HEK293 (cell line): ENCODE data around the gene ALG12.

ENCODE experiments used
- CTCF ChIA-PET: fragments of 350-600 bp; formaldehyde crosslinking; extraction: SDS; loops from one replicate; lab custom pipeline; 2021; ENCODE audit warnings: antibody characterized with exemption; lab: Yijun Ruan, JAX
- POLR2A ChIA-PET: fragments of 300-600 bp; formaldehyde crosslinking; extraction: SDS; loops from one replicate; lab custom pipeline; 2020; ENCODE audit warnings: antibody characterized with exemption, inconsistent platforms; lab: Yijun Ruan, JAX
- H3K27ac ChIP-seq: fragments of 200-500 bp; sonication (Bioruptor generic); 2 replicates; pipeline ENCODE4 v1.5.1; 2014; ENCODE audit warnings: low read depth, low read length, control low read depth, inconsistent platforms; ENCODE audit errors: extremely low read depth
- H3K36me3 ChIP-seq, 2 experiments: fragments of 200-500 bp in 1 of 2; sonication (Bioruptor generic) in 1 of 2; 1 replicate in 1 of 2; 2 replicates in 1 of 2; pipeline ENCODE4 v1.5.1; 2014 to 2017; ENCODE audit warnings: inconsistent platforms in 2 of 2, low read length in 2 of 2; ENCODE audit not compliant: control insufficient read depth in 2 of 2, insufficient read depth in 1 of 2
- H3K4me1 ChIP-seq: fragments of 200-500 bp; sonication (Bioruptor generic); 2 replicates; pipeline ENCODE4 v1.5.1; 2014; ENCODE audit warnings: mild to moderate bottlenecking, low read length, inconsistent platforms; ENCODE audit not compliant: control insufficient read depth, insufficient read depth
- H3K4me3 ChIP-seq: 2 replicates; pipeline ENCODE4 v1.5.1; 2011; ENCODE audit warnings: low read depth, mild to moderate bottlenecking, control low read depth, low read length, moderate library complexity
- H3K9me3 ChIP-seq: fragments of 200-500 bp; sonication (Bioruptor generic); 2 replicates; pipeline ENCODE4 v1.5.1; 2014; ENCODE audit warnings: low read depth, low read length, inconsistent platforms; ENCODE audit not compliant: control insufficient read depth, insufficient read depth
- ELK4 ChIP-seq: IDR thresholded peaks from 2 replicates; pipeline ENCODE4 v1.6.1; 2011; ENCODE audit warnings: mild to moderate bottlenecking, low read depth, low read length, borderline replicate concordance
- HIC1 ChIP-seq: fragments of 450-650 bp; formaldehyde crosslinking; IDR thresholded peaks from 2 replicates; pipeline ENCODE4 v1.5.1; 2016; ENCODE audit warnings: missing biosample characterization, missing genetic modification characterization
- HOXD13 ChIP-seq: sonication (generic); formaldehyde crosslinking; IDR thresholded peaks from 2 replicates; pipeline ENCODE4 v1.8.0; 2022; ENCODE audit warnings: missing genetic modification reagents, borderline replicate concordance
- PRDM1 ChIP-seq: fragments of 450-650 bp; formaldehyde crosslinking; IDR thresholded peaks from 2 replicates; pipeline ENCODE4; 2016; ENCODE audit warnings: missing biosample characterization, missing genetic modification characterization
- ZBTB10 ChIP-seq: fragments of 450-650 bp; formaldehyde crosslinking; IDR thresholded peaks from 2 replicates; pipeline ENCODE4 v1.5.1; 2016; ENCODE audit warnings: missing biosample characterization, missing genetic modification characterization
- ZBTB44 ChIP-seq: fragments of 450-650 bp; IDR thresholded peaks from 2 replicates; pipeline ENCODE4 v1.5.1; 2018; ENCODE audit warnings: missing biosample characterization, mild to moderate bottlenecking, missing genetic modification characterization
- ZIC2 ChIP-seq: fragments of 450-650 bp; formaldehyde crosslinking; IDR thresholded peaks from 2 replicates; pipeline ENCODE4 v1.5.1; 2016; ENCODE audit warnings: missing biosample characterization, missing genetic modification characterization
- ZNF184 ChIP-seq: fragments of 450-650 bp; IDR thresholded peaks from 2 replicates; pipeline ENCODE4 v1.5.1; 2018; ENCODE audit warnings: missing biosample characterization, mild to moderate bottlenecking, missing genetic modification characterization
- ZNF2 ChIP-seq: fragments of 450-650 bp; formaldehyde crosslinking; IDR thresholded peaks from 2 replicates; pipeline ENCODE4 v1.5.1; 2016; ENCODE audit warnings: missing biosample characterization, missing genetic modification characterization
- ZNF24 ChIP-seq: fragments of 450-650 bp; formaldehyde crosslinking; IDR thresholded peaks from 2 replicates; pipeline ENCODE4 v1.5.1; 2016; ENCODE audit warnings: missing biosample characterization, missing genetic modification characterization
- ZNF433 ChIP-seq: fragments of 450-650 bp; formaldehyde crosslinking; IDR thresholded peaks from 2 replicates; pipeline ENCODE4 v1.5.1; 2016; ENCODE audit warnings: missing biosample characterization, missing genetic modification characterization, low read depth
- ZNF571 ChIP-seq: fragments of 450-650 bp; formaldehyde crosslinking; IDR thresholded peaks from 2 replicates; pipeline ENCODE4 v1.5.0; 2017; ENCODE audit warnings: missing biosample characterization, missing genetic modification characterization
- ZNF580 ChIP-seq: fragments of 450-650 bp; formaldehyde crosslinking; IDR thresholded peaks from 2 replicates; pipeline ENCODE4 v1.5.1; 2016; ENCODE audit warnings: missing biosample characterization, missing genetic modification characterization
- ZNF596 ChIP-seq: fragments of 450-650 bp; IDR thresholded peaks from 2 replicates; pipeline ENCODE4 v1.5.0; 2018; ENCODE audit warnings: missing biosample characterization, mild to moderate bottlenecking, missing genetic modification characterization, moderate library complexity
- ZNF623 ChIP-seq: fragments of 450-650 bp; formaldehyde crosslinking; IDR thresholded peaks from 2 replicates; pipeline ENCODE4 v1.5.1; 2016; ENCODE audit warnings: missing biosample characterization, missing genetic modification characterization
- ZNF626 ChIP-seq: fragments of 450-650 bp; sonication (Bioruptor Pico); formaldehyde crosslinking; IDR thresholded peaks from 2 replicates; pipeline ENCODE4 v1.5.1; 2018; ENCODE audit warnings: missing biosample characterization, missing genetic modification characterization, inconsistent platforms
- ZNF670 ChIP-seq: fragments of 450-650 bp; formaldehyde crosslinking; IDR thresholded peaks from 2 replicates; pipeline ENCODE4 v1.5.1; 2016; ENCODE audit warnings: missing biosample characterization, missing genetic modification characterization, low read depth
- ZNF785 ChIP-seq: fragments of 450-650 bp; formaldehyde crosslinking; IDR thresholded peaks from 2 replicates; pipeline ENCODE4 v1.5.1; 2016; ENCODE audit warnings: missing biosample characterization, missing genetic modification characterization
- ZNF830 ChIP-seq: fragments of 450-650 bp; IDR thresholded peaks from 2 replicates; pipeline ENCODE4 v1.5.0; 2018; ENCODE audit warnings: missing biosample characterization, missing genetic modification characterization, low read depth, mild to moderate bottlenecking, moderate library complexity

Gene ALG12

GRCh38 chr22:49941507-49942316 is 23.5 kb upstream of the ALG12 start:
- TF ChIP-seq ZNF626 (tag by site-specific recombination), result no peak
- TF ChIP-seq ZNF580 (tag by site-specific recombination), result no peak
- TF ChIP-seq ZNF2 (tag by site-specific recombination), result no peak
- no peak for TF ChIP-seq ELK4
- TF ChIP-seq PRDM1 (tag by site-specific recombination), result no peak
- no peak for TF ChIP-seq ZIC2 (tag by site-specific recombination)
- no peak for TF ChIP-seq ZNF785 (tag by site-specific recombination)
- no peak for TF ChIP-seq ZNF670 (tag by site-specific recombination)
- no peak for TF ChIP-seq ZNF623 (tag by site-specific recombination)
- TF ChIP-seq HOXD13, result no peak
- TF ChIP-seq ZNF596, result no peak
- no peak for TF ChIP-seq ZNF433 (tag by site-specific recombination)
- TF ChIP-seq ZNF571 (tag by site-specific recombination), result no peak
- no peak for TF ChIP-seq ZNF24
- no peak for TF ChIP-seq ZBTB44
- TF ChIP-seq ZNF830, result no peak
- no peak for TF ChIP-seq ZBTB10 (tag by site-specific recombination)
- no peak for TF ChIP-seq HIC1 (tag by site-specific recombination)
- no peak for TF ChIP-seq ZNF184
- TF ChIP-seq, all 188 proteins: peak for 0
- ChIA-PET CTCF (no interaction called here), POLR2A (no interaction called here)
- Histone ChIP-seq H3K4me1 (peaks cover 6% of the 10 kb centered on the region), H3K27ac (no peak overlapping the region), H3K36me3 (no peaks in the 10 kb centered on the region), H3K4me3 (no peak overlapping the region), H3K9me3 (no peaks in the 10 kb centered on the region)
